Stimulated activated CD8-positive, alpha-beta memory T cell treated with anti-CD3 and anti-CD28 coated beads, Interleukin-7, amount 100 ng/mL, for 1 hour (primary cell): ENCODE measurements around the gene TSSC4.

Experiments used
- DNase-seq, 2 donors: peaks; one replicate each; pipeline ENCODE4 v3.0.0-alpha.2; 2020; ENCODE audit warnings: low read depth in 2 of 2

TSSC4 gene

GRCh38 chr11:2433106-2433925 is 32.8 kb downstream of the TSSC4 start:
- no peak for DNase-seq

GRCh38 chr11:2434008-2434407 is 33.5 kb downstream of the TSSC4 start:
- no peak for DNase-seq

- no peak for DNase-seq
Measured at GRCh38 chr11:2434506-2435255, 34.1 kb downstream of the TSSC4 start.

- DNase-seq, result no peak
Measured at GRCh38 chr11:2435288-2436012, 34.9 kb downstream of the TSSC4 start.

GRCh38 chr11:2436013-2436520 is 35.5 kb downstream of the TSSC4 start:
- no peak for DNase-seq

- no peak for DNase-seq
Measured at GRCh38 chr11:2436521-2437031, 36.0 kb downstream of the TSSC4 start.

- no peak for DNase-seq
Measured at GRCh38 chr11:2437516-2437915, 37.0 kb downstream of the TSSC4 start.

- DNase-seq, result no peak
Measured at GRCh38 chr11:2439820-2440219, 39.3 kb downstream of the TSSC4 start.

- DNase-seq, result no peak
Measured at GRCh38 chr11:2440646-2441045, 40.1 kb downstream of the TSSC4 start.

- DNase-seq, result no peak
Measured at GRCh38 chr11:2441171-2441570, 40.6 kb downstream of the TSSC4 start.

- DNase-seq, result no peak
Measured at GRCh38 chr11:2442589-2442988, 42.0 kb downstream of the TSSC4 start.

GRCh38 chr11:2443406-2443805 is 42.9 kb downstream of the TSSC4 start:
- DNase-seq, result no peak

GRCh38 chr11:2443881-2444820 is 43.6 kb downstream of the TSSC4 start, which contains the start of gene TRPM5:
Gene TRPM5, minus strand, starts transcription at chr11:2444514. Its CDS starts 21,478 bp downstream, at chr11:2423036.
- DNase-seq, result peak; percentile 44 to 52

GRCh38 chr11:2444821-2445745 is 44.5 kb downstream of the TSSC4 start, which contains the start of gene KCNQ1:
Gene KCNQ1, plus strand, starts transcription at chr11:2445008. Its CDS starts 91 bp downstream, at chr11:2445099.
- DNase-seq, result no peak

- DNase-seq, result no peak
Measured at GRCh38 chr11:2445746-2446551, 45.4 kb downstream of the TSSC4 start.

- DNase-seq, result no peak
Measured at GRCh38 chr11:2446590-2447252, 46.2 kb downstream of the TSSC4 start.

GRCh38 chr11:2447253-2447950 is 46.9 kb downstream of the TSSC4 start:
- DNase-seq, result no peak
